Cardiac fibroblast (primary cell): ENCODE measurements around the gene MSI1.

ENCODE experiments used
- DNase-seq, 2 donors: peaks; one replicate each; pipeline versions ENCODE4 v3.0.0 to v3.0.0-alpha.2; 2010; ENCODE audit warnings: low read depth in 2 of 2
- H3K4me3 ChIP-seq, 2 donors: replicated peaks in 1 of 2; 1 replicate in 1 of 2; 2 replicates in 1 of 2; pipeline ENCODE4 v1.5.1; 2011; ENCODE audit warnings: low read depth in 2 of 2, low read length in 2 of 2, mild to moderate bottlenecking in 2 of 2, moderate library complexity in 1 of 2
- CTCF ChIP-seq: IDR thresholded peaks from one replicate; pipeline ENCODE4 v1.5.1; 2011; ENCODE audit warnings: low read depth, mild to moderate bottlenecking, low read length, inconsistent platforms

Gene MSI1

GRCh38 chr12:120356567-120357030 lies 12.4 kb downstream of the MSI1 start:
- peak overlapping the region; percentile 5 to 19 for H3K4me3 ChIP-seq
- DNase-seq: peak; percentile 87 to 89
- TF ChIP-seq CTCF: peak; percentile 94

- TF ChIP-seq CTCF: no peak
- DNase-seq: no peak
- H3K4me3 ChIP-seq: no peak overlapping the region
Measured at GRCh38 chr12:120353556-120354317, 15.2 kb downstream of the MSI1 start.

- no peak for DNase-seq
- H3K4me3 ChIP-seq: no peak overlapping the region
- TF ChIP-seq CTCF: no peak
Measured at GRCh38 chr12:120353136-120353535, 15.8 kb downstream of the MSI1 start.

- DNase-seq: peak in 1 of 2 donors; percentile 65
- TF ChIP-seq CTCF: no peak
- no peak overlapping the region for H3K4me3 ChIP-seq
Measured at GRCh38 chr12:120352117-120352516, 16.8 kb downstream of the MSI1 start.

GRCh38 chr12:120350576-120351350 lies 18.2 kb downstream of the MSI1 start:
- no peak for DNase-seq
- no peak overlapping the region for H3K4me3 ChIP-seq

GRCh38 chr12:120347766-120348165 lies 21.2 kb downstream of the MSI1 start:
- H3K4me3 ChIP-seq: no peak overlapping the region
- TF ChIP-seq CTCF: no peak
- no peak for DNase-seq

More at GRCh38 chr12:120350576-120351350, 18.2 kb downstream of the MSI1 start:
- no peak for TF ChIP-seq CTCF
